Measurements from ENCODE around the gene ATG16L1. TPM values are rescaled to one million over a fixed set of nuclear protein-coding genes. Genes with fewer than 3 reads are reported as not detected.

Gene ATG16L1
- total RNA-seq, 3 donors from 2014 or later (not counting 1 experiment from before 2014, with no cell fraction given): 106 to 142 (median 117) TPM

DNA sequence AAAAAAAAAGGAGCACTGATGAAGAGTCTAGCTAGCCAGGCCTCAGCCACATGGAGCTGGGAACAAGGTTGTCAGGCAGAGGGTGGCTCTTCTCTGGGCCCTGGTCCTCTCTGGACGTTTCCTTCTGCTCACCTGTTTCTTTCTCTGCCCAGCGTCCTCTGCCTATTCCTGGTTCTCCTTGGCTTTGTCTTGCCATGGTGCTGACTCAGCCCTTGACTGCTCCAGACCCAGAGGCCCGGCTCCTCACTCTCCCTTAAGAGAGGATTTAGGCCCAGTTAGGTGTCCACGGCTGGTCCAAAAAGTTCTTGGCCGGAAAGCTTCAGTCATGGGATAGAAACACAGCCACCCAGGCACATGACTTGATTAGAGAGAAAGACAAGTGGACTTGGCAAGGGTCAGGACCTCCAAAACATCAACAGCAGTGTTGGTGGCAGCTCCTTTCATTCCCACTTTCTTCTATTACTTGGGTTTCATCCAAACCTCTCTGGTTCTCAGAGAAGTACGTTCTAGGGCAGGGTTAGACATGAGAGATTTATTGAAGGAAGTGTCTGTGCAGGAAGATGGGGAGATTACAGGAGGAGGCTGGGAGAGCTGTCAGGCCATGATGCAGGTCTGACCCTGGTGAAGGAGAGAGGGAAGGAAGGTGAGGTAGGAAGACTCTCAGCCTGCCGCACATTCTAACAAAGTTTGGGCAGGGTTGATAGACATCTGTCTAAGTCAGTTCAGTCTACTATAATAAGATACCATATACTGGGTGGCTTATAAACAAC is 14.5 kb upstream of the ATG16L1 start:
- Mint-ChIP-seq H3K4me1 (peaks cover 60 to 72% of the 10 kb centered on the region in 2 donors), H3K27ac (peak overlapping the region in 1 of 2 donors; percentile 22), H3K4me3 (no peak overlapping the region), H3K36me3 (no peaks in the 10 kb centered on the region), H3K27me3 (ENCODE audit: low read depth in 2 of 2) (no peaks in the 10 kb centered on the region), H3K9me3 (peaks cover 2 to 3% of the 10 kb centered on the region in 2 donors)
- intact Hi-C loops (cut with micrococcal nuclease): no loop called here
- ATAC-seq (no peak), DNase-seq (no peak)
- WGBS (ENCODE audit: insufficient coverage): 93% methylated on average over 7 of the region's 7 CpGs
- TF ChIP-seq CTCF (IDR thresholded peaks at IDR 0.05): no peak
- H3K9me3 ChIP-seq (ENCODE audit: control insufficient read depth, insufficient read depth, low read length): no peaks in the 10 kb centered on the region
- H3K27me3 ChIP-seq (ENCODE audit: control insufficient read depth, insufficient read depth, low read length): no peaks in the 10 kb centered on the region
- peaks cover 94% of the 10 kb centered on the region for H3K4me1 ChIP-seq (ENCODE audit: control insufficient read depth, insufficient read depth, low read length)
- H3K27ac ChIP-seq (ENCODE audit: low read length): no peak overlapping the region
- H3K4me3 ChIP-seq (ENCODE audit: low read length): no peak overlapping the region
- H3K36me3 ChIP-seq (ENCODE audit: control insufficient read depth, insufficient read depth, low read length): no peaks in the 10 kb centered on the region

DNA sequence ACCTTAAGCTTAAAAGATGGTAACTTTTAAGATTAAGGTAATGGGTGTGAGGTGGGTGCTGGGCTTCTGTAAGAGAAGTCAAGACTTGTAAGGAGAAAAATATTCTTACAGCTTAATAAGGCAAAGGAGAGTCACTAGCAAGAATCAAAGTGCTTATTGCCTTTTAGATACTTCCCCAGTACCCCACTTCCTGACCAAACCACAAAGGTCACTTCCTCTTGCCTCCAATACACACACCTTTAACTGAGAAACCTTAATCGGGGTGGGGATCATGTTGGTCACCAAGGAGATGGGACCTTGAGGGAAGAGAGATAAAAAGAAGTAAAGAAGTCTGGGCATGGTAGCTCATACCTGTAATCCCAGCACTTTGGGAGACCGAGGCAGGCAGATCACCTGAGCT is 10.6 kb upstream of the ATG16L1 start:
- H3K4me1 Mint-ChIP-seq: peaks cover 49 to 52% of the 10 kb centered on the region in 2 donors
- intact Hi-C loops (cut with micrococcal nuclease): no loop called here
- peak overlapping the region; percentile 6 for H3K27ac ChIP-seq (ENCODE audit: low read length)
- no peaks in the 10 kb centered on the region for H3K9me3 ChIP-seq (ENCODE audit: control insufficient read depth, insufficient read depth, low read length)
- peaks cover 2 to 3% of the 10 kb centered on the region in 2 donors for H3K9me3 Mint-ChIP-seq
- H3K27me3 ChIP-seq (ENCODE audit: control insufficient read depth, insufficient read depth, low read length): no peaks in the 10 kb centered on the region
- DNase-seq (peak in 1 of 2 donors; percentile 57), ATAC-seq (peak; percentile 29 to 54 (median 48))
- H3K27ac Mint-ChIP-seq: peak overlapping the region; percentile 82 to 85
- TF ChIP-seq CTCF (IDR thresholded peaks at IDR 0.05): no peak
- H3K36me3 Mint-ChIP-seq: no peaks in the 10 kb centered on the region
- peaks cover 62% of the 10 kb centered on the region for H3K4me1 ChIP-seq (ENCODE audit: control insufficient read depth, insufficient read depth, low read length)
- no CpG with 5 or more reads among the region's 2 CpGs for WGBS (ENCODE audit: insufficient coverage)
- H3K4me3 ChIP-seq (ENCODE audit: low read length): no peak overlapping the region
- H3K4me3 Mint-ChIP-seq: peak overlapping the region; percentile 75
- no peaks in the 10 kb centered on the region for H3K36me3 ChIP-seq (ENCODE audit: control insufficient read depth, insufficient read depth, low read length)
- H3K27me3 Mint-ChIP-seq (ENCODE audit: low read depth in 2 of 2): no peaks in the 10 kb centered on the region

DNA sequence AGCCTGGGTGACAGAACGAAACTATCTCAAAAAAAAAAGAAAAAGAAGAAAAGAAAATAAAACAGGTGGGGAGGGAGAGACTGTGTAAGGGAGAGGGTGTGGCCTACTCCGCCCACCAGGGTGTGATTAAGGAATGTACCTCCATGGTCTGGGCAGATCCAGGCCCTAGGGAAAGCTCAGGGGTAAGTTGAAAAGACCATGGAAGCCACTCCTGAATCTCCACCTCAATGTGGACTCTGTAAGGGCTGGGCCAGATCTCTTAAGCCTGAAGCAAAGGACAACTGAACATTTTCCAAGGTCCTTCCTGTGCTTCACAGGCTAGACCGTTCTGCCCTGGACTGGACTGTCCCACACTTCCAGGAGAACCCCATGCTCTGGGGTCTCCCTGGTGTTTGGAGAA is 9.7 kb upstream of the ATG16L1 start:
- no peak for DNase-seq
- no peaks in the 10 kb centered on the region for H3K36me3 ChIP-seq (ENCODE audit: control insufficient read depth, insufficient read depth, low read length)
- intact Hi-C loops (cut with micrococcal nuclease): no loop called here
- Mint-ChIP-seq H3K27me3 (ENCODE audit: low read depth in 2 of 2) (no peaks in the 10 kb centered on the region), H3K9me3 (peaks cover 2 to 3% of the 10 kb centered on the region in 2 donors), H3K27ac (peak overlapping the region in 1 of 2 donors; percentile 85), H3K4me3 (no peak overlapping the region), H3K4me1 (peaks cover 48 to 51% of the 10 kb centered on the region in 2 donors), H3K36me3 (no peaks in the 10 kb centered on the region)
- no peak for TF ChIP-seq CTCF (IDR thresholded peaks at IDR 0.05)
- no peaks in the 10 kb centered on the region for H3K9me3 ChIP-seq (ENCODE audit: control insufficient read depth, insufficient read depth, low read length)
- WGBS (ENCODE audit: insufficient coverage): 86% methylated on average over 3 of the region's 3 CpGs
- H3K4me1 ChIP-seq (ENCODE audit: control insufficient read depth, insufficient read depth, low read length): peaks cover 54% of the 10 kb centered on the region
- no peaks in the 10 kb centered on the region for H3K27me3 ChIP-seq (ENCODE audit: control insufficient read depth, insufficient read depth, low read length)
- no peak overlapping the region for H3K4me3 ChIP-seq (ENCODE audit: low read length)
- H3K27ac ChIP-seq (ENCODE audit: low read length): no peak overlapping the region
- ATAC-seq: no peak

Measured in natural killer cell (primary cell).